Measurements from ENCODE around the gene BLM.

GRCh38 chr15:90844696-90845095, 127.5 kb downstream of the BLM start:
- no peak for TF ChIP-seq POLR2AphosphoS5 (IDR thresholded peaks at IDR 0.05; ENCODE audit: low read depth, low read length)
- no peak for TF ChIP-seq POLR2A (IDR thresholded peaks at IDR 0.05; ENCODE audit: low read depth, low read length)
- TF ChIP-seq TAF1 (IDR thresholded peaks at IDR 0.05; ENCODE audit: borderline replicate concordance, low read depth, low read length), result no peak

Measured in GM12892 (cell line).